CD14-positive monocyte (primary cell): ENCODE results near the gene CDHR2. TPM values are rescaled to one million over a fixed set of nuclear protein-coding genes. Genes with fewer than 3 reads are reported as not detected.

Source experiments
- DNase-seq, 3 donors: peaks; one replicate each; pipeline ENCODE4 v3.0.0-alpha.2; 2011 to 2022
- H2AFZ ChIP-seq: 2 replicates; pipeline ENCODE4 v1.6.0; 2012; ENCODE audit warnings: mild to moderate bottlenecking, low read depth, low read length, inconsistent platforms; ENCODE audit not compliant: insufficient read depth, poor library complexity, severe bottlenecking
- H3K27ac ChIP-seq, 2 donors: 1 replicate in 1 of 2; 2 replicates in 1 of 2; pipeline ENCODE4 v1.5.1; 2012 to 2013; ENCODE audit warnings: low read length in 2 of 2, control low read depth in 1 of 2, inconsistent platforms in 1 of 2, low read depth in 1 of 2, mild to moderate bottlenecking in 1 of 2
- H3K27me3 ChIP-seq, 2 donors: one replicate each; pipeline versions ENCODE4 v1.6.0 to v1.6.1; 2011 to 2013; ENCODE audit warnings: low read length in 2 of 2; ENCODE audit not compliant: control insufficient read depth in 2 of 2, insufficient read depth in 2 of 2
- H3K36me3 ChIP-seq, 2 donors: replicated peaks in 1 of 2; 1 replicate in 1 of 2; 2 replicates in 1 of 2; pipeline versions ENCODE4 v1.5.1 to v1.6.1; 2012 to 2013; ENCODE audit warnings: low read length in 2 of 2, control low read depth in 1 of 2, inconsistent platforms in 1 of 2, mild to moderate bottlenecking in 1 of 2; ENCODE audit not compliant: insufficient read depth in 2 of 2, control insufficient read depth in 1 of 2
- H3K4me1 ChIP-seq, 2 donors: 1 replicate in 1 of 2; 2 replicates in 1 of 2; pipeline versions ENCODE4 v1.5.1 to v1.6.1; 2012 to 2013; ENCODE audit warnings: low read length in 2 of 2, control low read depth in 1 of 2, inconsistent platforms in 1 of 2, mild to moderate bottlenecking in 1 of 2, moderate library complexity in 1 of 2; ENCODE audit not compliant: insufficient read depth in 2 of 2, control insufficient read depth in 1 of 2
- H3K4me2 ChIP-seq: replicated peaks from 2 replicates; pipeline ENCODE3; 2012; ENCODE audit warnings: low read length, moderate library complexity, mild to moderate bottlenecking; ENCODE audit not compliant: poor library complexity, severe bottlenecking; ENCODE audit errors: extremely low read depth
- H3K4me3 ChIP-seq, 3 experiments: fragments of 200-600 bp in 1 of 3; sonication (generic) in 1 of 3; replicated peaks in 1 of 3; 1 replicate in 2 of 3; 2 replicates in 1 of 3; pipeline ENCODE4 v1.5.1; 2011 to 2013; ENCODE audit warnings: low read length in 3 of 3, mild to moderate bottlenecking in 3 of 3, control low read depth in 2 of 3, low read depth in 2 of 3, inconsistent platforms in 1 of 3, moderate library complexity in 1 of 3
- H3K79me2 ChIP-seq: 2 replicates; pipeline ENCODE4 v1.6.0; 2012; ENCODE audit warnings: mild to moderate bottlenecking, control low read depth, inconsistent platforms, low read length, moderate library complexity; ENCODE audit not compliant: insufficient read depth
- H3K9ac ChIP-seq: 2 replicates; pipeline ENCODE4 v1.6.0; 2017; ENCODE audit warnings: low read length, mild to moderate bottlenecking; ENCODE audit not compliant: insufficient read depth, poor library complexity, severe bottlenecking
- H3K9me3 ChIP-seq, 2 donors: replicated peaks in 1 of 2; 1 replicate in 1 of 2; 2 replicates in 1 of 2; pipeline versions ENCODE4 v1.5.1 to v1.6.1; 2012 to 2013; ENCODE audit warnings: low read length in 2 of 2, control low read depth in 1 of 2; ENCODE audit not compliant: control insufficient read depth in 1 of 2, insufficient read depth in 1 of 2
- H4K20me1 ChIP-seq: 2 replicates; pipeline ENCODE4 v1.6.0; 2012; ENCODE audit warnings: mild to moderate bottlenecking, low read length, control low read depth, moderate library complexity; ENCODE audit not compliant: insufficient read depth
- H3K27ac Mint-ChIP-seq, 7 donors: one replicate each; pipeline ENCODE4 v1.8.0; 2020; ENCODE audit warnings: mild to moderate bottlenecking in 7 of 7, mixed read lengths in 7 of 7, moderate library complexity in 6 of 7, inconsistent platforms in 2 of 7
- H3K27me3 Mint-ChIP-seq, 3 donors: one replicate each; pipeline ENCODE4 v1.8.0; 2021 to 2022; ENCODE audit warnings: low read depth in 3 of 3, mild to moderate bottlenecking in 3 of 3, mixed read lengths in 3 of 3, moderate library complexity in 3 of 3, inconsistent platforms in 1 of 3
- H3K36me3 Mint-ChIP-seq, 2 donors: one replicate each; pipeline ENCODE4 v1.8.0; 2020; ENCODE audit warnings: mixed read lengths in 2 of 2, inconsistent platforms in 1 of 2, mild to moderate bottlenecking in 1 of 2
- H3K4me1 Mint-ChIP-seq: one replicate; pipeline ENCODE4 v1.8.0; 2020; ENCODE audit warnings: mild to moderate bottlenecking, mixed read lengths
- H3K4me3 Mint-ChIP-seq, 2 donors: one replicate each; pipeline ENCODE4 v1.8.0; 2020; ENCODE audit warnings: mild to moderate bottlenecking in 2 of 2, mixed read lengths in 2 of 2, moderate library complexity in 1 of 2
- H3K9me3 Mint-ChIP-seq, 7 donors: one replicate each; pipeline ENCODE4 v1.8.0; 2020 to 2022; ENCODE audit warnings: mixed read lengths in 7 of 7, mild to moderate bottlenecking in 6 of 7, moderate library complexity in 6 of 7, inconsistent platforms in 2 of 7
- CTCF ChIP-seq: fragments of 200-600 bp; IDR thresholded peaks from one replicate; pipeline ENCODE4 v1.8.0; 2022; ENCODE audit warnings: antibody characterized with exemption, mild to moderate bottlenecking
- WGBS: methylation state at CpG from one replicate; pipeline ENCODE4 v1.1.5; 2013; ENCODE audit warnings: missing lambda C conversion rate; ENCODE audit not compliant: insufficient coverage; 5-methylcytosine and 5-hydroxymethylcytosine counted together
- intact Hi-C, 2 donors: fragments of 100-400 bp; cut with micrococcal nuclease; formaldehyde crosslinking; loops; one replicate each; pipeline versions ENCODE4 v1.15.0 to v1.15.1; 2023
- polyA plus RNA-seq, 3 donors: library from polyadenylated mRNA; depleted of rRNA in 1 of 3; unstranded in 2 of 3; stranded (reverse) in 1 of 3; fragments of 300-500 nt in 2 of 3; fragments of >200 nt in 1 of 3; fragmentation: Illumina TruSeq in 2 of 3; gene quantifications; 1 replicate in 2 of 3; 2 replicates in 1 of 3; pipeline ENCODE4 v1.2.3, GENCODE V29; 2012 to 2021

Gene CDHR2
- polyA plus RNA-seq, 3 donors = 0.12 TPM; not detected in 2

GRCh38 chr5:176562189-176562588, 13.0 kb downstream of the CDHR2 start:
- peaks cover 0 to 3% of the 10 kb centered on the region in 2 donors for H3K27me3 ChIP-seq
- no peaks in the 10 kb centered on the region for H3K36me3 ChIP-seq
- H3K27ac ChIP-seq = no peak overlapping the region
- no peak overlapping the region for H3K4me3 ChIP-seq
- peaks cover 4 to 18% (median 14%) of the 10 kb centered on the region in 3 donors for H3K27me3 Mint-ChIP-seq
- 95% methylated on average over 3 of the region's 10 CpGs for WGBS
- no peak for DNase-seq
- peaks cover 0 to 2% of the 10 kb centered on the region in 2 donors for H3K4me1 ChIP-seq
- no peak overlapping the region for H3K4me3 Mint-ChIP-seq
- H3K36me3 Mint-ChIP-seq = no peaks in the 10 kb centered on the region
- no peak for TF ChIP-seq CTCF
- no peaks in the 10 kb centered on the region for H3K79me2 ChIP-seq
- no peak overlapping the region for H2AFZ ChIP-seq
- H3K27ac Mint-ChIP-seq = no peak overlapping the region
- intact Hi-C loops = no loop called here
- peaks cover 3 to 16% (median 7%) of the 10 kb centered on the region in 7 donors for H3K9me3 Mint-ChIP-seq
- H4K20me1 ChIP-seq = no peaks in the 10 kb centered on the region
- H3K9ac ChIP-seq = no peak overlapping the region
- peaks cover 6% of the 10 kb centered on the region for H3K4me1 Mint-ChIP-seq
- peaks cover 0 to 9% of the 10 kb centered on the region in 2 donors for H3K9me3 ChIP-seq
- H3K4me2 ChIP-seq = no peak overlapping the region

GRCh38 chr5:176564002-176564401, 14.9 kb downstream of the CDHR2 start:
- Mint-ChIP-seq H3K27ac (no peak overlapping the region), H3K4me3 (no peak overlapping the region), H3K27me3 (peaks cover 6 to 18% (median 13%) of the 10 kb centered on the region in 3 donors), H3K9me3 (peaks cover under 1 to 11% (median 2%) of the 10 kb centered on the region in 7 donors), H3K36me3 (no peaks in the 10 kb centered on the region), H3K4me1 (peaks cover 6% of the 10 kb centered on the region)
- intact Hi-C loops = no loop called here
- H3K79me2 ChIP-seq = no peaks in the 10 kb centered on the region
- H3K9me3 ChIP-seq = peaks cover 0 to 4% of the 10 kb centered on the region in 2 donors
- no peaks in the 10 kb centered on the region for H3K36me3 ChIP-seq
- H2AFZ ChIP-seq = no peak overlapping the region
- H3K27ac ChIP-seq = no peak overlapping the region
- H3K4me1 ChIP-seq = no peaks in the 10 kb centered on the region
- no peak overlapping the region for H3K9ac ChIP-seq
- no peak for DNase-seq
- WGBS = 94% methylated on average over 9 of the region's 10 CpGs
- TF ChIP-seq CTCF = no peak
- no peaks in the 10 kb centered on the region for H4K20me1 ChIP-seq
- H3K27me3 ChIP-seq = peaks cover 0 to 3% of the 10 kb centered on the region in 2 donors
- H3K4me3 ChIP-seq = no peak overlapping the region
- H3K4me2 ChIP-seq = no peak overlapping the region
